Measurements from ENCODE around the gene ZDHHC6.
"Not testable (repeated sequence)": the region's sequence is repeated elsewhere in the genome, so short reads cannot be mapped to it uniquely, and the experiment has no call there.

Gene ZDHHC6

GRCh38 chr10:112388548-112388947 is 58.2 kb downstream of the ZDHHC6 start:
- DNase-seq, result no peak

GRCh38 chr10:112388056-112388455 is 58.7 kb downstream of the ZDHHC6 start:
- not testable (repeated sequence) for DNase-seq

DNA sequence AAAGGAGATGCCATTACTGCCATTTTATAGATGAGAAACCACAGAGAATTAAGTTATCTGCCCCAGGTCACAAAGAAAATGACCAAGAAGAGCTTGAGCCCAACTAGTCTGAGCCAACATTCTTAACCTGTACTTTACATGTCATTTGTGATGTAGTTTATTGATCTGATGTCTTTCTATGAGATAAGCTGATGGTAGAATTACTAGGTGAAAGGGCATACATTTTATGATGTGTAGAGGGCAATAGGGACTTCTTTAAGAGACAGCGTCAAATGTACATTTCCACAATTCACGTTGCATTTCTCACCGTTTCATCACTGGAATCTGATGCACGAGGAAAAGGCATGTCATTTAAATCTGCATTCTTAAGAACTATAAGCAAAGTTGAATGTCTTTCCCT is 61.5 kb downstream of the ZDHHC6 start:
- no peak for DNase-seq

DNA sequence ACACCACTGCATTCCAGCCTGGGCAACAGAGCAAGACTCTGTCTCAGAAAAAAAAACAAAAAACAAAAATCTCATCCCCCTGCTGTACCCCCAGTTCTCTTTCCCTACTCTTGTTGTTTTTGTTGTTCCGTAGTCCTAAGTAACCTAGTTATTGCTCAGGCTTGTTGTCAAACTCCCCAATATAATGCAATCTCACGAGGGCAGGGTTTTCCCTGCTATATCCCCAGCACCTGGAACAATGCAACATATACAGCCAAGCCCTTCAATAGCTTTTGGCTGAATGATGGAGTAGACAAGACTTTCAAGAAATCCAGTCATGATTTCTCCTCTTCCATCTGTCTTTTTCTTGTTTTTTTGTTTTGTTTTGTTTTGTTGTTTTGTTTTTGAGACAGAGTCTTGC is 62.6 kb downstream of the ZDHHC6 start:
- DNase-seq, result no peak

DNA sequence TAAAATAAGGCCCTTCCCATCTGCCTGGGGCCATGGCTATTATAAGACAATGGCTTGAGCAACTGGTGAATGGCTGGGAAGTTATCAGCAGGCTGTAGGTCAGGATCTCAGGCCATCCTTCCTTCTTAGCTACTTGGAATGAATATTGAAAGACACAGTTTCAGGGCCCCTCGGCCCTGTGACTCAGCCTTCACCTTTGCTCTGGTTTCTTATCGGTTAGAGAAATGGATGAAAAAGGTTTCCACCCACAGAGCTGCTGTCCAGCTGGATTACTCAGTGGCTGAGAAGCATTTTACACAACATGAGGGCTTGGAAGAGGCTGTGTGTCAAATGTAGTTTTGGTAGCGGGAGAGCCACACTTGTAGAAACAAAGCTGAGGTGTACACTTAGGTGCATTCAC is 63.4 kb downstream of the ZDHHC6 start:
- no peak for DNase-seq

- no peak for DNase-seq
Observed at GRCh38 chr10:112382515-112383235, 64.0 kb downstream of the ZDHHC6 start.

Data from NCI-H2081 (cell line).